ENCODE results near the gene CABP1. TPM values are rescaled to one million over a fixed set of nuclear protein-coding genes. Genes with fewer than 3 reads are reported as not detected.

Gene CABP1
- total and polyA plus RNA-seq, 2 of the 13 experiments (the other 11 are each of a cell fraction or from before 2014, with no cell fraction given) = not detected

GRCh38 chr12:120687578-120688289, 47.3 kb downstream of the CABP1 start (continued):
- TF ChIP-seq ZNF224 (CRISPR knock-in tag; IDR thresholded peaks at IDR 0.05) (0 out of 2 replicates have a peak, but pooled peaks have one; percentile 31), ZNF383 (CRISPR knock-in tag; IDR thresholded peaks at IDR 0.05; ENCODE audit: borderline replicate concordance) (no peak), MAFF (IDR thresholded peaks at IDR 0.05; ENCODE audit: low read depth, low read length) (no peak), SALL1 (CRISPR knock-in tag; IDR thresholded peaks at IDR 0.05) (0 out of 2 replicates have a peak, but pooled peaks have one; percentile 17), ZNF782 (CRISPR knock-in tag; IDR thresholded peaks at IDR 0.05; ENCODE audit: borderline replicate concordance) (no peak), ZNF773 (CRISPR knock-in tag; IDR thresholded peaks at IDR 0.05; ENCODE audit: borderline replicate concordance) (no peak), HNF4A (CRISPR knock-in tag; IDR thresholded peaks at IDR 0.05) (no peak), KDM6A (CRISPR knock-in tag; IDR thresholded peaks at IDR 0.05; ENCODE audit: low read depth) (no peak), SYNCRIP (IDR thresholded peaks at IDR 0.05; ENCODE audit: insufficient read depth, low read depth, low read length) (no peak), PITX1 (CRISPR knock-in tag; IDR thresholded peaks at IDR 0.05) (no peak), MED8 (CRISPR knock-in tag; IDR thresholded peaks at IDR 0.05; ENCODE audit: insufficient replicate concordance) (peak; percentile 3), NFIB (CRISPR knock-in tag; IDR thresholded peaks at IDR 0.05; ENCODE audit: borderline replicate concordance) (no peak), EP300 (IDR thresholded peaks at IDR 0.05; ENCODE audit: low read depth in 2 of 2, low read length in 2 of 2) (peak in 1 of 2 experiments; percentile 2; a peak in 1 of 4 replicates), EP300 (CRISPR knock-in tag; IDR thresholded peaks at IDR 0.05; ENCODE audit: borderline replicate concordance) (no peak), ZNF564 (CRISPR knock-in tag; IDR thresholded peaks at IDR 0.05) (no peak), STAT5B (CRISPR knock-in tag; IDR thresholded peaks at IDR 0.05) (no peak), FOXO4 (CRISPR knock-in tag; conservative IDR thresholded peaks at IDR 0.05) (no peak), AFF4 (CRISPR knock-in tag; IDR thresholded peaks at IDR 0.05) (no peak), ZNF264 (CRISPR knock-in tag; IDR thresholded peaks at IDR 0.05) (no peak; the same call in 1 of the 2 replicates), BHLHE40 (IDR thresholded peaks at IDR 0.05; ENCODE audit: low read length) (peak; percentile 77), ZNF282 (IDR thresholded peaks at IDR 0.05; ENCODE audit: partially characterized antibody) (no peak)
